Daoy (cell line): ENCODE data around the gene ZNF672. TPM values are rescaled to one million over a fixed set of nuclear protein-coding genes. Genes with fewer than 3 reads are reported as not detected.

ENCODE experiments used
- DNase-seq: peaks from one replicate; pipeline ENCODE4 v3.0.0-alpha.2; 2015; ENCODE audit warnings: low read depth
- total RNA-seq: library from RNA; depleted of rRNA; stranded (reverse); fragments of >200 nt; shearing (Covaris generic); gene quantifications from 2 replicates; pipeline ENCODE4 v1.2.3, GENCODE V29; 2014

ZNF672 gene
- total RNA-seq, 1 experiment from 2014 or later: 20.2 TPM

DNA sequence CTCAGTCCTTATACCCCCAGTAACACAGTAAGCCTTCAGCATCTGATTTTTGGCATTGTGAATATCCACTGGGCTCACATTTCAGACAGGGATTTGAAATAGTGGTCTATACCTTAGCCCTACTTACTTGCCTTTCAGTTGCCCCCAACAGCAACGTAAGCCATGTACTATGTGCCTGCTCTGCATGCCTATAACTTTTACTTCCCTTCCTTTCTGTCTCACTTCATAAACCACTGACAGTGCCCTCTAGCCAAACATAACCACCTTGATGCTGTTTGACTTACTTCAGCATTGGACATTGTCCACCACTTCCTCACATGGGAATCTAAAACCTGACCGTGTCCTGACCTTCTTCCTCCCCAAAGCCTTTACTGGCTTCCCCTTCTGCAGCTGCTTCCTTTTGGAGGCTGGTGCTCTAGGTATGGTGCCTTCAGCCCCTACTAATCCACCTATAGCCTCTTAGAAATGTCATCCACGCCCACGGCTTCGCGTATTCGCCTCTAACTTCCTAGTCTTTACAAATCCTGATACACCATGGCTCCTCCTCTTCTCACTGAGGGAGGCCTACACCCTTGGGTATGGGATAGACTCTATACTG lies 3.6 kb upstream of the ZNF672 start:
- DNase-seq: no peak

DNA sequence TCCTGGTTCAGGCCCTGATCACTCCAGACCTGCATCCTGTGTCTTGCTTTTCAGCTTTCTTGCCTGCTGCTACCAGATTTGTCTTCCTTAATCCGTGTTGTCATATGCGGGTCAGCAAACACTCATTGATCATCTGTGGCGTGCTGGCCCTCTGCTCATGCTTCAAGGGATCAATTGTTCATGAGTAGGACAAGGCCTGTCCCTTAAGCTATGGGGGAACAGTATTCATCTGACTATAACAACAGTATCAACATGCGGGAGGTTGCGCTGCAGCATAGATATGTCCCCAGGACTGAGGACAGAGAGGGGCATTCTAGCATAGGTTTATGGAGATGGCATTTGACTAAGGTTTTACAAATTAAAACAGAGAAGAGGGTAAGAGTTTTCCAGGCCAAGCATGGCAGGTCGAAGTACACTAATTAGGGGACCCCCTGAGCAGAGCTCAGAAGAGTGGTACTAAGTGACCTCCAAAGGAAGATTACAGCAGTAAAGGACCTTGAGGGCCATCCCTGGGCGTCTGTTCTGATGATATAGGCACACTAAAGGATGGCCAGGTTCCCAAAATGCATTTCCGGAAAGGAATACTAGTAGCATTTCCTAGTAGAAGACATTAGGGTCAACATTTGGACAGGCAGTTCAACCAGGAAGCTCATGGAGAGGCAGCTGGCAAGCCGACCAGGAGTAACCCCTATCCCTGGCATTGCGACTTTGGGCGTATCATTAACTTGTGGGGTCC lies 811 bp upstream of the ZNF672 start:
- no peak for DNase-seq

DNA sequence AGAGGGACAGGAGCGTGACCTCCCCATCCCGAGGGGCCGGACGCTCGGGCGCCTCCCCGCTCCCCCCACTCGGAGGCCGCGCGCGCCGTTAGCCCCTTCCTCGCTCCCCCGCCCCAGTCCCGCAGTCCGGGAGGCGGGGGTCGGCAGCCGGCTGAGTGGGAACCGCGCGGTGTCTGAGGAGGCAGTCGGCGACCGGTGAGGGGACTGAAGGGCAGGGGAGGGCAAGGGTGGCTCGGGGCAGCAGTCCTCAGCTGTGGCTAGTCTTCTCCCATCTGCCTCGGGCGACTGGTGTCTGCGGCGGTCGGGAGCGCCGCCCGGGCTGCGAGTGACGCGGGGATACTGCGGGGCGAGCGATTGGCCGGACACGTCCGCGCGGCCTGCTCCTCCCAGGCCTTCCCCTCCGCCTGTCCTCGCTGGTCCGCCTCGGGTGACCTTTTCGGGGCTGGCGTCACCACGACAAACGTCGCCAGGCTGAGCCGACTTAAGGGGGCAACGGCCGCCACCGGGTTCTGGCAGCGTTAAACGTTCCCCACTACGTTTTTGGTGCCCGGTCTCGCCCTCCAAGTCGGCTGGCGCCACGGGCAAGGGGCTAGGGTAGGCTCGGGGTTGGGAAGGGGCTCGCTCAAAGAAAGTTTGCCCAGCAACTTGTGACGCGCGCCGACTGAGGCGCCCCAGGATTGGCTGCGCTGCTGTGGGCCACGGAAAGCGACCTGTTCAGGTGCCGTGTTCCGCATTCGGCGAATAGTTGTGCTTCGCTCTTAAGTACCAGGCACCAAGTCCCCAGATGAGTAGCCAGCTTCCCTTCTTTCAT lies 538 bp downstream of the ZNF672 start:
- peak; percentile 88 for DNase-seq

DNA sequence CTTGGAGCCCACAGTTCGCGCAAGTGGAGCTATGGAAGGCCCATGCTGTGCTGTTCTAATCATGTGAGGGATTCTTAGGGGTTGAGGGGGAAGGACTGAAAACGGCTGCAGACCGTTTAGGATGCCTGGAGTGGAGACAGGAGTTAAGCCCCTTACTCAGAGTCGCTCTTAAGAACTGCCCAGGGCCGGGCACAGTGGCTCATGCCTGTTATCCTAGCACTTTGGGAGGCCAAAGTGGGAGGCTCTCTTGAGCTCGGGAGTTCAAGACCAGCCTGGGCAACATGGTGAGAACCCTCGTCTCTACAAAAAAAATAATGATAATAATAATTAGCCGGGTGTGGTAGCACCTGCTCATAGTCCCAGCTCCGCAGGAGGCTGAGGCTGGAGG lies 1.1 kb downstream of the ZNF672 start:
- DNase-seq: no peak

DNA sequence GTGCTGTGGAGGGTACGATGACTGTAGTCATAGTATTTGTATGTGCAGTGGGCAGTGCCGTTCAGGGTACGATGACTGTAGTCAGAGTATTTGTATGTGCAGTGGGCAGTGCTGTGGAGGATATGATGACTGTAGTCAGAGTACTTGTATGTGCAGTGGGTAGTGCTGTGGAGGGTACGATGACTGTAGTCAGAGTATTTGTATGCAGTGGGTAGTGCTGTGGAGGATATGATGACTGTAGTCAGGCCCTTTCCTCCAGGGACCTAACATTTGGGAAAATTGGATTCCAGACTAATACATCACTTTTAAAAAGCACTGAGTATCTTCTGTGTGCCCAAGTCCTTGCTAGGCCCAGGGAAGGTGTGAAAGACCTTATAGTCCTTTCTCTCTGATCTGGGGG lies 2.9 kb downstream of the ZNF672 start:
- DNase-seq: no peak

DNA sequence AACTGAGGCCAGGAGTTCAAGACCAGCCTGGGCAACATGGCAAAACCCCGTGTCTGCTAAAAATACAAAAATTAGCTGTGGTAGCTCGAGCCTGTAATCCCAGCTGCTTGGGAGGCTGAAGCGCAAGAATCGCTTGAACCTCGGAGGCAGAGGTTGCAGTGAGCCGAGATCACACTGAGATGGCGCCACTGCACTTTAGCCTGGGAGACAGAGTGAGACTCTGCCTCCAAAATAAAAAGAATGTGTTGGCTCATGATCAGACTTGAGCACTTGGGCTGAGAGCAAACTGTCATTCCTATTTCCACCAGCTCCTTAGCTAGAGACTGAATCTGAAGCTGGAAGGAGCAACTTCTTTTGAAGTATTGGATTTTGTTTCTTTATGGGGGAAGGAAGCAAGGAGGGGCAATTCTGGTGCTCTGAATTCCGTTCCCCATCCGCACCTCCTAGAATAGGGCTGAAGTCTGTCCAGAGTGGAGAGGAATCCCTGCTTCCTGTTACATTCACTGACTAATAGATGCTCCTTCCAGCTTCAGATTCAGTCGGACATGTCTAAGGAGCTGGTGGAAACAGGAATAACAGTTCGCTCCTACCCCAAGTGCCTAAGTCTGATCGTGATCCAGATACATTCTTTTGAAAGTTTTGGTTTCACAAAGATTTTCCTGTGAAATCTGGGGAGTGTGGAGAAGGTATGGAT lies 3.8 kb downstream of the ZNF672 start:
- peak; percentile 23 for DNase-seq

DNA sequence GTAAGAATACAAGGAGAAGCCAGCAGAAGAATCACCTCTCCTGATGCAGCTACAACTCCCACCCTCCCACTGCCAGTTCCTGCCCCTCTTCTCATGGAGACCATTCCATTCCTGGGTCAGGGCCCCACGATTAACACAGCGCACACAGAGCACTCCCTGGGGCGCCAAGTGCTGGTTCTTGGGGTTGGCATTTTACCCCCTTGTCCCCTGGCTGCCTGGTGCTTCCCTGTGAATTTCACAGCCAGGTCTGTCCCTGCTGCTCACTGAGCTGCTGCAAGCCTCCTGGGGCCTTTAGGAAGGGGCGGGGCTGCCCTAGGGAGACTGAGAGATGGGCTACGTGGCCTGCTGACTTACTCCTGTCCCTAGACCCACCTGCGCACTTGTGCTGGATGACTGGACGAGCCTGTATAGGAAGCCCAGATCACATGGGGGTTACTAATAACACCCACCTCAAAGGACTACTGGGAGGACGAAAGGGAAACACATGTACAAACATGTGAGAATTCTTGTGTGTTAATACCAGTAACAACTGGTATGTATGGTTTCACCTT lies 4.8 kb downstream of the ZNF672 start:
- DNase-seq: no peak

DNA sequence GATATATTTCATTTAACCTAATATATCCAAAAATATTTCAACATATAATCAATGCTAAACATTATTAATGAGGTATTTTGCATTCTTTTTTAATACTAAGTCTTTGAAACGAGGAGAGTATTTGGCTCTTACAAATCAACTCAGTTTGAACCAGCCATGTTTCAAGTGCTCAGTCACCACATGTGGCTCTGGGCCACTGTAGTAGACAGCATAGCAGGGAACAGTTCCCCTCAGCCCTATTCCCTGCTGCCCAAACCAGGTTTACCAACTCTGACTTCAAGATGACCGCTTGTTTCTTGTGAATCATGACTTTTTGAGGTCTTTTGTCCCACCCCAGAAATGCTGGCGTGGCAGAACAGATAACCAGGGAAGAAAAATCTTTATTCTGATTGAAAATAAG lies 5.7 kb downstream of the ZNF672 start:
- DNase-seq: no peak

DNA sequence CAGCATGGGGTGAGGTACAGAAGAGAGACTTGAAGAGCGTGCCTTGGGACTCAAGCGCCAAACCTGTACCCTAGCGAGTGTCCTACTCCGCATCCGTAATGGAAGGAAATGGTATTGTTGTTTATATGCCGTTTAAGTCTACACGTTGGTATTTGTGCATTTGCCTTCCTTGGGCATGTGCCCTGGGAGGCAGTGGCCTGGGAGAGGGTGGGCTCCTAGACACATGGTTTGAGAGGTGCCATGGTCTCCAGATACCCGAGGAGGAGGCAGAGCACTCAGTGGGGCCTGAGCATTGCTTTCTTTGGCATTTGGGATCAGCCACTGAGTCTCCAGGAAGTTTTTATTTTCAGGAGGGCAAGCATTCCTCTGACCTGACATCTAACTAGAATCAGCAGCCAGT lies 6.5 kb downstream of the ZNF672 start:
- DNase-seq: no peak

DNA sequence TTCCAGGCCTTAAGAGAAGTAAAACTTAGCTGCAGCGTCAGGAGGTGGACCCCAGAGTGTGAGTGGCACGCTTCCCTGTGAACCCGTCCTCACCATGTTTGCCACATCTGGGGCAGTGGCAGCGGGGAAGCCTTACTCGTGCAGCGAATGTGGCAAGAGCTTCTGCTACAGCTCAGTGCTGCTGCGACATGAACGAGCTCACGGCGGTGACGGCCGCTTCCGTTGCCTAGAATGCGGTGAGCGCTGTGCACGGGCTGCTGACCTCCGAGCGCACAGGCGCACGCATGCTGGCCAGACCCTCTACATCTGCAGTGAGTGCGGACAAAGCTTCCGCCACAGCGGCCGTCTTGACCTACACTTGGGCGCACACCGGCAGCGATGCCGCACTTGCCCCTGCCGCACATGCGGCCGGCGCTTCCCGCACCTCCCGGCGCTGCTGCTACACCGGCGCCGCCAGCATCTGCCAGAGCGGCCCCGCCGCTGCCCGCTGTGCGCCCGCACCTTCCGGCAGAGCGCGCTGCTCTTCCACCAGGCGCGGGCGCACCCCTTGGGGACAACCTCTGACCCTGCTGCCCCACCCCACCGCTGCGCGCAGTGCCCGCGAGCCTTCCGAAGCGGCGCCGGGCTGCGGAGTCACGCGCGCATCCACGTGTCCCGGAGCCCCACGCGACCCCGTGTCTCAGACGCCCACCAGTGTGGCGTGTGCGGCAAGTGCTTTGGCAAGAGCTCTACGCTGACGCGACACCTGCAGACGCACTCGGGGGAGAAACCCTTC lies 9.3 kb downstream of the ZNF672 start:
- DNase-seq: no peak

DNA sequence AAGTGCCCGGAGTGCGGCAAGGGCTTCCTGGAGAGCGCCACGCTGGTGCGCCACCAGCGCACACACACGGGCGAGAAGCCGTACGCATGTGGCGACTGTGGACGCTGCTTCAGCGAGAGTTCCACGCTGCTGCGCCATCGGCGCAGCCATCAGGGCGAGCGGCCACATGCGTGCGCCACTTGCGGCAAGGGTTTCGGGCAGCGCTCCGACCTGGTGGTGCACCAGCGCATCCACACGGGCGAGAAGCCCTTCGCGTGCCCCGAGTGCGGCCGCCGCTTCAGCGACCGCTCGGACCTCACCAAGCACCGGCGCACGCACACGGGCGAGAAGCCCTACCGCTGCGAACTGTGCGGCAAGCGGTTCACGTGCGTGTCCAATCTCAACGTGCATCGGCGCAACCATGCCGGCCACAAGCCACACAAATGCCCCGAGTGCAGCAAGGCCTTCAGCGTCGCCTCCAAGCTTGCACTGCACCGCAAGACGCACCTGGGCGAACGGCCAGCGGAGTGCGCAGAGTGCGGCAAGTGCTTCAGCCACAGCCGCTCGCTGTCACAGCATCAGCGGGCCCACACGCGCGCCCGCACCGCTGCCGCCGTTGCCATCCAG lies 10.0 kb downstream of the ZNF672 start:
- DNase-seq: no peak

DNA sequence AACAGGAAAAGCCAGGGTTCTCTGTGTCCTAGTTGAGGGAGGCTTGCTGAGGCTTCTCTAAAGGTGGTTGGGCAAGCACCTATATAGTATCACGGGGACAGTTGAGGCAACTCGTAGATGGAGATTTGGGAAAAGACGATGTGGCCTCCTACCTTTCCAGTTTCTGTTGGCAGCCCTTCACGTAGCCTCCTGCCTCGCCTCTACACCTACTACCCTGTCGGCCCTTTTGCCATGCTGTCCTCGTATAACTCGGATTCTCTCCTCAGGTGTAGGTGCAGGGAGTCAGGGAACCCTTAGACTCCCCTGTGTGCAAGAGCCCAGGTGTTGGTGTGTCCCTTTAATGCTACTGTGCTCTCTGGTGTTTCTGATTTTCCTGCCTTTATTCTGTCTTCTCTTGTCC lies 10.6 kb downstream of the ZNF672 start:
- no peak for DNase-seq

DNA sequence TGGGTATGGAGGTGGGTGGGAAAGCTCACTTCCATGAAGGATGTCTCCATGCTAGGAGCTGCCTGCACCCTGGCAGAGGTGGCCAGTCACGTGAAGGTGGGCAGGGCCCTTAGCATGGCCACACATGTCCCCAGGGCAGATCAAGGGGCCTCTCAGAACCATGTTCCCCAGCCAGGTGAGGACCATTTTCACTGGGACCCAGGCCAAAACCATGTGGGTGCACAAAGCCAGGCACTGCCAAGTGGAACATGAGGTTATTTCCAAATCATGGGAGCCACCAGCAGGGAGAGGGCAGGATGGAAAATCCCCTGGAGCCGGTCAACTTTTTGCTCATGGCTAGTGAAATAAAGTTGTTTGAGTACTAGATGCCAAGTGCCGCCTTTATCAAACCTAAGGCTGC lies 11.1 kb downstream of the ZNF672 start:
- no peak for DNase-seq

DNA sequence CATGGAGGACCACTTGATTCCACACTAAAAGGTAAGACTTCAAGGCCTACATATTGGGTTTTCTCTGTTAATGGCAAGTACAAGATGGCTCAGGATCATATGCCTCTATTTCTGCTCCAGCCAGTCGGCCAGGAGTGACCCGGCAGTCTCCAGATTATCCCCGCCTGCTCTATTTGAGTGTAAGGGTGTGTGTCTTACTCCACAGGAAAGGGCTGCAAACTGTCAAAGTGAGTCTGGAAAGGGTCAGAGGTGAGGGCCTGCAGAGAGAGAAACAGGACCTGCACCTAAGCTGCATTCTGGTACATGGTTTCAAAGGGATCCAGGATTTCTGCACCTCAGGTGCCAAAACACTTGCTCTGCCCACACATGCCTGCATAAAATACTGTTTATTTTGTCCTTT lies 11.6 kb downstream of the ZNF672 start:
- no peak for DNase-seq

DNA sequence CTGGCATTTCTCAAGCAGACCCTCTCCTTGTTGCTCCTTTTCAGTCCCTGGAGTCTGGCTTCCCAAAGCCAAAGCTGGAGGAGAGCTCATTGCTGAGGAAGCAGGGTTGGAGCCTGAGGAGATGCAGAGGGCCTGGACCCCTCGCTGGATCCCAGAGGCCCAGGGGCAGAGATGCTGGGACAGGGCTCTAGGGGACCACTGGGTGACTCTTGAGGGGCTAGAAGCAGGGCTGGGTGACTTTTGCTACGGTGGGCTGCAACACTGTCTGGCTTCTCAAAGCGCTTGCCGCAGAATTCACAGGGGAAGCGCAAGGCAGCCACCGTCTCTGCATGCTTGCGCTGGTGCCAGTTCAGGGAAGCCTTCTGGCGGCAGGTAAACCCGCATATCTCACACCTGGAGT lies 12.1 kb downstream of the ZNF672 start:
- no peak for DNase-seq

DNA sequence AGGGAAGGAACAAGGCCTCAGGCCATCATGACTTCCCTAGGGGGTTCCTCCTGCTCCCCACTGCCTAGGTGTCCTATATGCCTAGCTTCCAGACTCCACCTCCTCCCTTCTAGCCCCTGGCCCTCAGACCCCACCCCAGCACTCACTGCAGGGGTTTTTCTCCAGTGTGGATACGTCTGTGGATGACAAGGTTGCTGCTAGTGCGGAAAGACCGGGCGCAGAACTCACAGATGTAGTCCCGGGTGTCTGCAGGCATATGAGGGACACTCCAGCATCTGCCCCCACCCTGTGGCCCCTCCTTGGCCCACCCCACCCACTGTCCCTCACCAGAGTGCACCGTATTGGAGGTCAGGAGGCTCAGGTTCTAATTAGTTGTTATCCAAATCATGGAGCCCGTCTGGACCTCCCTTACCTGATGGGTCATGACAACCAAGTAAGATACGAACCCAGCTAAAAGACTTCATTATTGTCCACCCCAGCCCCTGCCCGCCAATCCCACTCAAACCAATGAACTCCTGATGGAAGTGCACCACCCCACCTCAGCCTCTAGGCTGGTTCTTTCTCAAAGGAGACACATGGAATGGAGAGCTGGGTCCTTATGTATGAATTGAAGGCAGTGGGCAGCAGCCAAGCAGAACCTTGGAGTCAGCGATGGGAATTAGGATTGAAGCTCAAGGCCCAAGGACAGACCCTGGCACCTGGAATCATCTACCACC lies 12.7 kb downstream of the ZNF672 start:
- DNase-seq: no peak

DNA sequence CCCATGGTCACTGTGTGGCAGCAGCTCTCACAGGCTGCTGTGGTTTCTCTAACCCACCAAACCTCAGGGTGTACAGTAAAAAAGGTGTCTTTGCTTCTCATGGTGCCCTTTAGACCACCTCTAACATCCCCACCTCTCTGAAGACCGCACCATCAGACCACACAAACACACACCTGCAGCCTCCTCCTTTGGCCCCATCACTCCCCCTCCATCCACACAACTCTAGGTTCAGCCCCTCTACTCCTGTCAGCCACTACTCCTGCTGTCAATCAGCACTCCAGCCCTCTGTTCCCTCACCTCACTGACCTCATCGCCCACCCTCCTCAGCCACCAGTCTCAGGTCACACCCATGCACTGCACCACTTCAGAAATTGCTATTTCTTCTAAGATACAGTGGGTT lies 13.4 kb downstream of the ZNF672 start:
- DNase-seq: no peak

DNA sequence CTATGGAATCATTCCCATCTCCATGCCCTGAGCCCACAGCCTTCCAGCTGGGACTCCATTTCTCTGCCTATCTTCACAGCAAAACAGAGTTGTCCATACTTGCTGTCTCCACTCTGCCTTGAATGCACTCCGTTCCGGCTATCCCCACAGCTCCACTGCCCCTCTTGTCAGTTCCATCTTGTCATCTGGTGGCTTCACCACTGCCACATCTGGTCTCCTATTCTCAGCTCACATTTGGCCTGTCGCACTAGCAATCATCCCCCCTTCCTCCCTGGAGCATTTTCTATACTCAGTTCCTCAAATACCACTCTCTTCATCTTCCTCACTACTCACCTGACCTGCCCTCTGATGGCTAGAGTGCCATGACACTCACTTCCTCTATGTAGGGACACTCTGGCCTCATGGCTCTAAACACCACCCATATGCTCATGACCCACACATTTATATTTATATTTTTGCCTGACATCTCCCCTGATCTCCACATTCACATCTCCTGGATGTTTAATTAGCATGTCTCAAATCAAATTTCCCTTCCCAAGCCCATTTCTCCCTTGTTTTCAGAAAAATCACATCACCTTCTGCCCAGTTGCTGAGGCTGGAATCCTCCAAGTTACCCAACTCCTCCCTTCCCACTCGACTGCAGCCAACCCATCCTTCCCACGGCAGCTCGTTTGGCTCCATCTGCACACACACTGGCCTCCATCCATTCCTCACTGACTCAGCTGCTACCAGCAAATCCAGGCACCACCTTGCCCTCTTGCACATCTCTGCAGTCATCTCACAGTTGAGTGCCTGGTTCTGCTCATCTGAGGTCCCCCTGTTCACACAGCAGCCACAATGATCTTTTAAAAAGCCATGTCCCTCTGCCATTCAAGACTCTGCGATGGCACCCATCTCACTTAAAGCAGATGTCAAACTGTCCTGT lies 14.7 kb downstream of the ZNF672 start:
- no peak for DNase-seq
